ENCODE results near the gene FOXRED2. TPM values are rescaled to one million over a fixed set of nuclear protein-coding genes. Genes with fewer than 3 reads are reported as not detected.

The FOXRED2 gene
- total RNA-seq, 6 donors from 2014 or later = 6.0 to 27.2 (median 12.9) TPM

DNA sequence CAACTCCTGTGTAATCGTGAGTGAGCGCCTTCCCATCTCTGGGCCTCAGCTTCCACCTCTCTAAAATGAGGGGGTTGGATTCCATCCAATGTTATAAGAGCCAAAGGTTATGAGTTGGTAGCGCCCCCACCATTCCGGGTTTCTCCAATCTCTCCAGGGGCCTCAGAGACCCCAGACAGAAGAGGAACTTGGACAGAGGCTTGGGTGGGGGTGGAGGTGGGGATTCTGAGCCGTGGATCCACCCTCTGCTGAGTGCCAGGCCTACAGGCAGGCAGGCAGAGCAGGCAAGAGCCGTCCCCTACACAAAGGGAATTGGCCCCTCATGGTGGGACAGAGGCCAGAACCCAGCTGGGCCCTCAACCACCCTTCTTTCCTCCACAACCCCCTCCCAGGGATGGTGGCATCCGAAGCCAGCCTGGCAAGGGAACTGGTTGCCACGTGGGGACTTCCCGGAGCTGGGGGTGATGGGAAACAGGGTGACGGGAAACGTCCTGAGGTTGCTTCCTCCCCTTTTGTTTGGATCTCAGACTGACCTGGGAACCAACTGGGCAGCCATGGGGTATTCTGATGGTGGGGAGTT is 57.2 kb downstream of the FOXRED2 start:
- H3K4me3 ChIP-seq = no peak overlapping the region
- TF ChIP-seq POLR2A (IDR thresholded peaks at IDR 0.05) (no peak), POLR2AphosphoS5 (IDR thresholded peaks at IDR 0.05) (peak; percentile 66 to 89), EP300 (IDR thresholded peaks at IDR 0.05) (peak in 3 of 4 donors; percentile 70 to 79 (median 76))
- TF ChIP-seq, protein P1, sequence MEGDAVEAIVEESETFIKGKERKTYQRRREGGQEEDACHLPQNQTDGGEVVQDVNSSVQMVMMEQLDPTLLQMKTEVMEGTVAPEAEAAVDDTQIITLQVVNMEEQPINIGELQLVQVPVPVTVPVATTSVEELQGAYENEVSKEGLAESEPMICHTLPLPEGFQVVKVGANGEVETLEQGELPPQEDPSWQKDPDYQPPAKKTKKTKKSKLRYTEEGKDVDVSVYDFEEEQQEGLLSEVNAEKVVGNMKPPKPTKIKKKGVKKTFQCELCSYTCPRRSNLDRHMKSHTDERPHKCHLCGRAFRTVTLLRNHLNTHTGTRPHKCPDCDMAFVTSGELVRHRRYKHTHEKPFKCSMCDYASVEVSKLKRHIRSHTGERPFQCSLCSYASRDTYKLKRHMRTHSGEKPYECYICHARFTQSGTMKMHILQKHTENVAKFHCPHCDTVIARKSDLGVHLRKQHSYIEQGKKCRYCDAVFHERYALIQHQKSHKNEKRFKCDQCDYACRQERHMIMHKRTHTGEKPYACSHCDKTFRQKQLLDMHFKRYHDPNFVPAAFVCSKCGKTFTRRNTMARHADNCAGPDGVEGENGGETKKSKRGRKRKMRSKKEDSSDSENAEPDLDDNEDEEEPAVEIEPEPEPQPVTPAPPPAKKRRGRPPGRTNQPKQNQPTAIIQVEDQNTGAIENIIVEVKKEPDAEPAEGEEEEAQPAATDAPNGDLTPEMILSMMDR (IDR thresholded peaks at IDR 0.05) = no peak
- no peaks in the 10 kb centered on the region for H3K9me3 ChIP-seq
- no peaks in the 10 kb centered on the region for H3K27me3 ChIP-seq
- no peaks in the 10 kb centered on the region for H3K36me3 ChIP-seq
- H3K27ac ChIP-seq = peak overlapping the region; percentile 36 to 96 (median 94)
- peaks cover 52 to 78% (median 66%) of the 10 kb centered on the region in 4 donors for H3K4me1 ChIP-seq
- ATAC-seq (ENCODE audit: low FRiP score in 2 of 2) (no peak), DNase-seq (peak in 1 of 2 donors; percentile 55)
- 37 to 58% methylated on average over 8 to 11 of the region's 11 CpGs for WGBS, 2 donors

DNA sequence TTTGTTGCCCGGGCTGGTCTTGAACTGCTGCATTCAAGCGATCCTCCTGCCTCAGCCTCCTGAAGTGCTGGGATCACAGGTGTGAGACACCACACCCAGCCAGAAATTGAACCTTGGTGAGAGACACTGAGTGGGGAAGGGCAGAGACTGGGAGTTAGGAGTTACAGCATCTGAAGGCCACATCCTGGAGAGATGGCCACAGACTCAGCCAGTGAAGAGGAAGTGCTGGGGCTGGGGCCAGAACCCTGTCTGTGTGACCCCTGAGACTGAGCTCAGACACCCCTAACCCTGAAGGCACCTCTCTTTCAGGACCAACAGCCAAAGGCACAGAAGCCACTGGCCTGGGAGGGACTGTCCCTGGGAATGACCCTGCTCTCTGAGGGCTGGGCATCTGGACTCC is 59.2 kb downstream of the FOXRED2 start:
- Histone ChIP-seq H3K4me1 (peaks cover 35 to 60% (median 48%) of the 10 kb centered on the region in 4 donors), H3K4me3 (no peak overlapping the region)
- WGBS, 2 donors = 93 to 95% methylated on average over 2 of the region's 2 CpGs

DNA sequence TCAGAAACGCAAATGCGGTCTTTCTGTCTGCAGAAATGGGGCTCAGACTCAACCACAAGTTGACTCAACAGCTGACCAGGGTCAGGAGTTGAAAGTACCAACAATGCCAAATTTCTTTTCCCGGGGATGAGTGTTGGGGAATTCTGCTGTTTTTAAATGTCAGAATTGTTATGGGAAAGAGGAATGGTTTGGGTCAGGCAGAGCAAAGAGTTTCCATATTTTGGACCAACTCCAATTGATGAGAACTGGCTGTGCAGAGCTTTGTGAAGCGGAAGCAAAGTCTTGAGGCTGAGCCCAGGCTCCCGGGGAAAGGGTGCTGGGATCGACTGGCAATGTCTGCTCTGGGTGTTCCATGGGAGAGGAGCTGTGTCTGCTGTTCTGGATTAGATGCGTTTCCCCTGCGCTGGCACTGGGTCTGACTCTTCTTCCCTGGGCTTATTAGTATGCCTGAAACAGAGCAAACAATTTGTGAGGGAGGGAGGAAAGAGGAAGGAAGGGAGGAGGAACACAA is 61.6 kb downstream of the FOXRED2 start:
- ATAC-seq (ENCODE audit: low FRiP score in 2 of 2) (peak in 1 of 2 donors; percentile 84), DNase-seq (no peak)
- TF ChIP-seq POLR2A (IDR thresholded peaks at IDR 0.05) = no peak
- peak in 1 of 2 donors; percentile 35 for TF ChIP-seq POLR2AphosphoS5 (IDR thresholded peaks at IDR 0.05)
- no peak for TF ChIP-seq EP300 (IDR thresholded peaks at IDR 0.05)
- 59 to 70% methylated on average over 8 of the region's 8 CpGs for WGBS, 2 donors
- Histone ChIP-seq H3K4me3 (no peak overlapping the region), H3K9me3 (no peaks in the 10 kb centered on the region), H3K36me3 (no peaks in the 10 kb centered on the region), H3K27me3 (no peaks in the 10 kb centered on the region), H3K27ac (peak overlapping the region in 3 of 4 donors; percentile 31 to 69 (median 62)), H3K4me1 (peaks cover 13 to 36% (median 28%) of the 10 kb centered on the region in 4 donors)

More for the DNA sequence above, 59.2 kb downstream of the FOXRED2 start:
- no peaks in the 10 kb centered on the region for H3K27me3 ChIP-seq
- DNase-seq (peak in 1 of 2 donors; percentile 58), ATAC-seq (ENCODE audit: low FRiP score in 2 of 2) (no peak)
- no peaks in the 10 kb centered on the region for H3K36me3 ChIP-seq
- TF ChIP-seq, protein P1 (IDR thresholded peaks at IDR 0.05) = no peak
- TF ChIP-seq EP300 (IDR thresholded peaks at IDR 0.05) = no peak
- TF ChIP-seq POLR2AphosphoS5 (IDR thresholded peaks at IDR 0.05) = no peak
- TF ChIP-seq POLR2A (IDR thresholded peaks at IDR 0.05) = no peak
- peak overlapping the region in 3 of 4 donors; percentile 63 to 95 (median 68) for H3K27ac ChIP-seq
- H3K9me3 ChIP-seq = no peaks in the 10 kb centered on the region

DNA sequence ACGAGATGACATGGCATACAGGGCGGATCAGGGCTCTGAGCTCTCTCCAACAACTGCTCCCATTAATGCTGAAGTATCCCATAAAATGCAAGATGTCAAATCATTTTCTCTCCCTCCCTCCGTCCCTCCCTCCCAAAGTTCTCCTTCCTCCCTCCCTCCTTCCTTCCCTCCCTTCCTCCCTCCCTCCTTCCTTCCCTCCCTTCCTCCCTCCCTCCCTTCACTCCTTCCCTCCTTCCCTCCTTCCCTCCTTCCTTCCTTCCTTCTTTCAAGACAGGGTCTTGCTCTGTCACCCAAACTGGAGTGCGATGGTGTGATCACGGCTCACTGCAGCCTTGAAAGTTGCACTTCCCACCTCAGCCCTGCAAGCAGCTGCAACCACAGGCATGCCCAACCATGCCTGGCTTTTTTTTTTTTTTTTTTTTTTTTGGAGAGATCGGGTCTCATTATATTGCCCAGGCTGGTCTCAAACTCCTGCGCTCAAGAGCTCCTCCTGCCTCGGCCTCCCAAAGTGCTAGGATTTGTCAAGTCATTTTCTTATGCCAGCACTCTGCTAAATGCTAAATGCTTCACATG is 63.6 kb downstream of the FOXRED2 start:
- H3K27ac ChIP-seq = no peak overlapping the region
- DNase-seq (no peak), ATAC-seq (ENCODE audit: low FRiP score in 2 of 2) (no peak)
- WGBS, 2 donors = 76 to 77% methylated on average over 8 of the region's 8 CpGs
- no peaks in the 10 kb centered on the region for H3K9me3 ChIP-seq
- no peak overlapping the region for H3K4me3 ChIP-seq
- TF ChIP-seq, protein P1 (IDR thresholded peaks at IDR 0.05) = no peak
- TF ChIP-seq POLR2A (IDR thresholded peaks at IDR 0.05) = no peak
- TF ChIP-seq EP300 (IDR thresholded peaks at IDR 0.05) = no peak
- no peak for TF ChIP-seq POLR2AphosphoS5 (IDR thresholded peaks at IDR 0.05)
- no peaks in the 10 kb centered on the region for H3K27me3 ChIP-seq
- no peaks in the 10 kb centered on the region for H3K36me3 ChIP-seq
- peaks cover 7 to 21% (median 14%) of the 10 kb centered on the region in 4 donors for H3K4me1 ChIP-seq

DNA sequence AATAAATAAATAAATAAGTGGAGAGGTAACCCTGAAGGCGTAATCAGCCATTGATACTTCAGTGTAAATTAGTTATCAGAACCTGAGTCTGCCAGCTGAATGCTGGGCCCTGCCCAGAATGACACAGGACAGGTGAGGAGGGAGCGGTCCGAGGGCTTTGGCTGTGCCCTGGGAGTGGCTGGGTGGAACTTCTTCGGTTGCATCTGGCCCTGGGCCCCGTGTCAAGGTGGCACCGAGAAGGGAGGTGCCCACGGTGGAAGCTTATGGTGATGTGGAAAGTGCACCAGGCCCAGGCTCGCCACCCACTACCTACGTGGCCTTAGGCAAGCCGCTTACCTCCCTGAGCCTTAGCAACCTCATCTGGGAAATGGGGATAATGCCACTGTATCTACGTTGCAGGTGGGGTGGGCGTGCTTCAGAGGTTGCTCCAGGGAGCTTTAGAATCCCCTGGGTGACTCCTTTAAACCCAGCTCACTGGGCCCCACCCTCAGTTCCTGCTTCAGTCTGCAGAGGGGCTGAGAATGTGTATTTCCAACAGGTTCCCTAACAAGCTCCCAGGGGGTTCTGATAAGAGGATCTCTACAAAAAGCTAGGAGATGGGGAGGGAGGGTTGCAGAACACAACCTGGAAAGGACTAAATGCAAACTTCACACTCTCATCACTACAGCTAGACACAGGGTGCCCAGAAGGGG is 64.2 kb downstream of the FOXRED2 start:
- TF ChIP-seq, protein P1 (IDR thresholded peaks at IDR 0.05) = no peak
- TF ChIP-seq EP300 (IDR thresholded peaks at IDR 0.05) (no peak), POLR2A (IDR thresholded peaks at IDR 0.05) (no peak), POLR2AphosphoS5 (IDR thresholded peaks at IDR 0.05) (no peak)
- 93% methylated on average over 11 to 12 of the region's 12 CpGs for WGBS, 2 donors
- DNase-seq (no peak), ATAC-seq (ENCODE audit: low FRiP score in 2 of 2) (no peak)
- no peak overlapping the region for H3K27ac ChIP-seq
- H3K9me3 ChIP-seq = no peaks in the 10 kb centered on the region
- no peak overlapping the region for H3K4me3 ChIP-seq
- no peaks in the 10 kb centered on the region for H3K27me3 ChIP-seq
- no peaks in the 10 kb centered on the region for H3K36me3 ChIP-seq
- H3K4me1 ChIP-seq = peaks cover under 1 to 17% (median 13%) of the 10 kb centered on the region in 4 donors
